Caki2 (cell line): ENCODE data around the gene ATG4C. TPM values are rescaled to one million over a fixed set of nuclear protein-coding genes. Genes with fewer than 3 reads are reported as not detected.
"Not testable (repeated sequence)": the region's sequence is repeated elsewhere in the genome, so short reads cannot be mapped to it uniquely, and the experiment has no call there.

Source experiments
- DNase-seq: peaks from one replicate; pipeline ENCODE4 v3.0.0-alpha.2; 2015; ENCODE audit warnings: low read depth
- in situ Hi-C: cut with HindIII; loops from 2 replicates; pipeline ENCODE4 v1.10.0; 2016; ENCODE audit warnings: low sequenced_read_pairs, low pct_unique_long_range_greater_than_20kb, mixed read lengths
- total RNA-seq: library from RNA; depleted of rRNA; stranded (reverse); fragments of >200 nt; shearing (Covaris generic); gene quantifications from 2 replicates; pipeline ENCODE4 v1.2.3, GENCODE V29; 2014; ENCODE audit warnings: low replicate concordance; rRNA removed

Gene ATG4C
- 0.72 and 0.91 TPM in 2 replicates for total RNA-seq

- peak; percentile 95 for DNase-seq
- in situ Hi-C loops: no loop called here
These were observed at the start of gene ATG4C for GRCh38 chr1:62783736-62784508. Gene ATG4C, plus strand, starts transcription at chr1:62784132. Its CDS starts 19,655 bp downstream, at chr1:62803787.

DNA sequence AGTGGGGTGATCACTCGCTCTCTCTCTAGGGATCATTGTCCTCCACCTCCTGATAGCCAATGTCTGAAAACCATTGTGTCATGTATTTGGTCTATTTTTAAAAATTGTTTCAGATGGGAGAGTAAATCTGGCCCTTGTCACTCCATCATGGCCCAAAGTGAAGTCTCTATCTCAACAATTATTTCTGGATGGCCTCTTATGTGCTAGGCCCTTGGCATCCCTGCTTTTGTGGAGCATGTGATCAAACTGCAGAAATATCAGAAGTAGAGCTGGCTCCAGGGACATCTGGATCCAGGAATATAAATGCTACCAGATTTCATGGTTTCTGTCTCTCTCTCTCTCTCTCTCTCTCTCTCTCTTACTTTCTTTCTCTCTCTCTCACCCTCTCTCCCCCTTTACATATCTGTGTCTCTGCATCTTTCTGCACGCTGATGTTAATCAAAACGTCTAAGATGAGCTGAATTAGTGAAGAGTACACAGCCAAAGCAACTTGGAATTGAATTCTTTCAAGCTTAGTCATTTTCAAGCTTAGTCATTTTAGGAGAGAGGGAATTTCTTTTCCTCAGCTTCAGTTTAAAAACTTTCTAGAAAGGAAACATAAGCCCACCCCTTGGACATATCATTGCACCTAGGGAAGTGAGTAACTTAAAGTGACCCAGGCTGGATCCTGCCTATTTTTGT, 48.3 kb upstream of the ATG4C start:
- in situ Hi-C loops: no loop called here
- peak; percentile 49 for DNase-seq

- in situ Hi-C loops, DNase-seq: not testable (repeated sequence)
These were observed 43.2 kb upstream of the ATG4C start for GRCh38 chr1:62740701-62741100.

DNA sequence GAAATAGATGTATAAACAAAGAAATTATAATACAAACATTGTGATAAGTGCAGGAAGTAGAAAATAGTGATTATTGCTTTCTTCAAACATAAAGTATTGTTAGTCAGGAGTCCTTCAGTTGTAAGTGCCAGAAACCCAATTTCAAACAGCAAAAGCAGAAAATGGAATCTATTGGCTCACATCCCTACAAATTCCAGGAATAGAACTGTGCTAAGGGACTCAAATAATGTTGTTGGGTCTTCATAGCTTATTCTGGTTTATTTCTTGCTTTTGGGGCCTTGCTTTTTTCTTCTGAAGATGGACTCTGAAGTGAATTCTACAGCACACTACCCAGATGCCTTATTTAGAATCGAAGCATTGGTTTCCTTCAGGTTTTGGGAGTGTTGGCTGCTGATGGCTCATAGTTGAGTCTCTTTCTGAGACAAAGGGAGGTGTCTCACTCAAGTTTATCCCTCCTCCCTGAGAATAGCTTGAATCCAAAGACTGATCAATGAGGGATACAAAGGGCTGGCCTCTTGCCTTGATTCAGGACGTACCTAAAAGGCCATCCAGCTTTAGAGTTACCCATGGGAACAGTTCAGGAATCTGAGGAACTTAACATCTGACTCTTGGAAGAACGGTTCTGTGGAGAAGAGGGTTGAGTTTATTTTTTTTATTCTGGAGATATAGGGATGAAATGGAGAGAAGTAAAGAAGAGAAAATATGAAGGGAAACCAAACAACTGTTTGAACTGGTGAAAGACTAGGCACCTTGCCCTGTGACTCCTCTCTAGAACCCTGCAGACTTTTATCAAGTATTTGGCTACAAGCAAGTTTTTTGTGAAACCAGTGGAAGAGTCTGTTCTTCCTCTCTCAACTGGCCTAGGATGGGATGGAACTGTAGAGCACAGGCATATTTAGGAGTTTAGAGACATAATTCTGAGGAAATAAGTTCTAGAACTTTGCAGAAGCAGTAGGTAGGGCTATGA, 39.0 kb upstream of the ATG4C start:
- in situ Hi-C loops: no loop called here
- no peak for DNase-seq

GRCh38 chr1:62746086-62746808, 37.7 kb upstream of the ATG4C start:
- in situ Hi-C loops: no loop called here

GRCh38 chr1:62746809-62747138, 37.2 kb upstream of the ATG4C start:
- in situ Hi-C loops: no loop called here
- DNase-seq: no peak

More at GRCh38 chr1:62746086-62746808, 37.7 kb upstream of the ATG4C start:
- peak; percentile 37 for DNase-seq

- in situ Hi-C loops: no loop called here
These were observed 30.6 kb upstream of the ATG4C start for GRCh38 chr1:62753031-62753965.

DNA sequence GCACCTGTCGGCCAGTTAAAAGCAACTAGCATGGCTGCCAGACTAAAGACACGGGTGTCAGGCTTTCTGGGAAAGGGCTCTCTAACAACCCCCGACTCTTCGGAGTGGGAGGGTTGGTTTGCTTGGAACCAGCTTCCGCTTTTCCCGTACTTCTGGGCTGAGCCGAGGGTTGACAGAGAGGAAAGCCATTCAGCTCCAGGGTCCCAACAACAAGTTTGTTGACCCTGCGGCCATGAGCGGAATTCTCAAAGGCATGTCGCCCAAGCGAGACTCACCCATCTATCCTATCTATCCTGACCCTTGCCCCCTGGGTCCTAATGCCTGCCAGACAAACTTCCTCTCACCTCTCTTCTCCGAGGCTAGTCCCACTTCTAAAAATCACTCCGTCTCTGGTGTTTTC, 29.0 kb upstream of the ATG4C start:
- in situ Hi-C loops: not testable (repeated sequence)

More at GRCh38 chr1:62753031-62753965, 30.6 kb upstream of the ATG4C start:
- no peak for DNase-seq

GRCh38 chr1:62756255-62756884, 27.6 kb upstream of the ATG4C start:
- DNase-seq, in situ Hi-C loops: not testable (repeated sequence)

More for the DNA sequence above, 29.0 kb upstream of the ATG4C start:
- not testable (repeated sequence) for DNase-seq

- DNase-seq, in situ Hi-C loops: not testable (repeated sequence)
These were observed 24.6 kb upstream of the ATG4C start for GRCh38 chr1:62759232-62759875.

DNA sequence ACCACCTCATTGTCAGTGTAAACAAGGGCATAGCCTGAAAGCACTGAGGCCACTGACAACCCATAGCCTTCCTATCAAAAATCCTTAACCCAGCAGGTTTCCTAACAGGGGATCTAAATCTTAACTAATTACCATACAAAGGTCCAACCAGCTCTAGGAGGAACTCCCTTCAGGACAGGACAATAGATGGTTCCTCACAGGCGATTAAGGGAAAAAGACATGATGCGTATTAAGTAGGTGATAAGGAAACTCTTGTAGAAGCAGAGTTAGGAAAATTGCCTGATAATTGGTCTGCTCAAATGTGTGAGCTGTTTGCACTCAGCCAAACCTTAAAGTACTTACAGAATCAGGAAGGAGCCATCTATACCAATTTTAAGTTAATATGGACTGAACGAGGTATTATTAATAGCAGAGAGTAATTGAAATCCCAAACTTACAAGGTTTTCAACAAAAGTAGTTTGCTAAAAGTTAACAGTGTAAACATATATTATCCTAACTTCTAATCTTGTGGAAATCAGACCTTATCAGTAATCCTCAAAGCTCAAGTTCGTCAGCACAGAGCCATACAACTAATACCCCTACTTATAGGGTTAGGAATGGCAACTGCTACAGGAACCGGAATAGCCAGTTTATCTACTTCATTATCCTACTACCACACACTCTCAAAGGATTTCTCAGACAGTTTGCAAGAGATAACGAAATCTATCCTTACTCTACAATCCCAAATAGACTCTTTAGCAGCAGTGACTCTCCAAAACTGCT, 23.7 kb upstream of the ATG4C start:
- DNase-seq, in situ Hi-C loops: not testable (repeated sequence)

- DNase-seq, in situ Hi-C loops: not testable (repeated sequence)
These were observed 22.6 kb upstream of the ATG4C start for GRCh38 chr1:62761223-62761870.

DNA sequence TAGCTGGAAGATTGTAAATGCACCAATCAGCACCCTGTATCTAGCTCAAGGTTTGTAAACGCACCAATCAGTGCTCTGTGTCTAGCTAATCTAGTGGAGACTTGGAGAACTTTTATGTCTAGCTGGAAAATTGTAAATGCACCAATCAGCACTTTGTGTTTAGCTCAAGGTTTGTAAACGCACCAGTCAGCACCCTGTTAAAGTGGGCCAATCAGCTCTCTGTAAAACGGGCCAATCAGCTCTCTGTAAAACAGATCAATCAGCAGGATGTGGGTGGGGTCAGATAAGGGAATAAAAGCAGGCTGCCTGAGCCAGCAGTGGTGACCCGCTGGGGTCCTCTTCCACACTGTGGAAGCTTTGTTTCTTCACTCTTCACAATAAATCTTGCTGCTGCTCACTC, 21.9 kb upstream of the ATG4C start:
- in situ Hi-C loops, DNase-seq: not testable (repeated sequence)

GRCh38 chr1:62765981-62766380, 18.0 kb upstream of the ATG4C start:
- no peak for DNase-seq
- in situ Hi-C loops: no loop called here

GRCh38 chr1:62768551-62768950, 15.4 kb upstream of the ATG4C start:
- in situ Hi-C loops, DNase-seq: not testable (repeated sequence)
